Smooth muscle cell (in vitro differentiated cells): ENCODE measurements around the gene TICRR. TPM values are rescaled to one million over a fixed set of nuclear protein-coding genes. Genes with fewer than 3 reads are reported as not detected.

Source experiments
- DNase-seq: peaks from one replicate; lab custom pipeline; 2025; ENCODE audit not compliant: unreplicated experiment; lab: John Stamatoyannopoulos, UW
- H2AFZ ChIP-seq: fragments of 200-600 bp; sonication (generic); 2 replicates; pipeline ENCODE4 v1.6.0; 2016; ENCODE audit warnings: antibody characterized with exemption, low read depth, mild to moderate bottlenecking
- H3F3A ChIP-seq: fragments of 200-600 bp; sonication (generic); 2 replicates; pipeline ENCODE4 v1.6.0; 2017; ENCODE audit warnings: antibody characterized with exemption, low read depth
- H3K27ac ChIP-seq: fragments of 200-600 bp; sonication (generic); 2 replicates; pipeline ENCODE4 v1.5.1; 2016; ENCODE audit warnings: low read depth, mild to moderate bottlenecking
- H3K27me3 ChIP-seq: fragments of 200-600 bp; sonication (generic); 2 replicates; pipeline ENCODE4 v1.6.1; 2016; ENCODE audit warnings: low read depth, mild to moderate bottlenecking
- H3K36me3 ChIP-seq: fragments of 200-600 bp; sonication (generic); 2 replicates; pipeline ENCODE4 v1.5.1; 2016; ENCODE audit warnings: low read depth
- H3K4me1 ChIP-seq: fragments of 200-600 bp; sonication (generic); 2 replicates; pipeline ENCODE4 v1.5.1; 2016; ENCODE audit warnings: low read depth
- H3K4me2 ChIP-seq: fragments of 200-600 bp; sonication (generic); 2 replicates; pipeline ENCODE4 v1.6.0; 2016; ENCODE audit warnings: mild to moderate bottlenecking
- H3K4me3 ChIP-seq: fragments of 200-600 bp; sonication (generic); 2 replicates; pipeline ENCODE4 v1.5.1; 2016; ENCODE audit warnings: mild to moderate bottlenecking
- H3K79me2 ChIP-seq: fragments of 200-600 bp; sonication (generic); 2 replicates; pipeline ENCODE4 v1.6.0; 2016; ENCODE audit warnings: low read depth, mild to moderate bottlenecking
- H3K9ac ChIP-seq: fragments of 200-600 bp; sonication (generic); 2 replicates; pipeline ENCODE4 v1.6.0; 2016; ENCODE audit warnings: low read depth
- H3K9me3 ChIP-seq: fragments of 200-600 bp; sonication (generic); replicated peaks from 2 replicates; pipeline ENCODE4 v1.5.1; 2016; ENCODE audit warnings: low read depth
- H4K20me1 ChIP-seq: fragments of 200-600 bp; sonication (generic); 2 replicates; pipeline ENCODE4 v1.6.0; 2016; ENCODE audit warnings: low read depth
- CTCF ChIP-seq: fragments of 200-600 bp; sonication (generic); IDR thresholded peaks from 2 replicates; pipeline ENCODE4 v1.5.1; 2017; ENCODE audit warnings: borderline replicate concordance, mild to moderate bottlenecking, antibody characterized with exemption; ENCODE audit not compliant: insufficient read depth, poor library complexity, severe bottlenecking
- WGBS: methylation state at CpG from one replicate; pipeline ENCODE4 v1.1.7; 2016; ENCODE audit warnings: low lambda C conversion rate; 5-methylcytosine and 5-hydroxymethylcytosine counted together
- polyA plus RNA-seq: library from polyadenylated mRNA; unstranded; fragments of >200 nt; fragmentation: Nextera tagmentation; extraction: Ambion mirVana; gene quantifications from 2 replicates; pipeline ENCODE4 v1.2.1, GENCODE V29; 2016
- total RNA-seq: library from RNA; depleted of rRNA; stranded (reverse); fragments of >200 nt; gene quantifications from 2 replicates; pipeline ENCODE4 v1.2.3, GENCODE V29; 2014

TICRR gene
- total and polyA plus RNA-seq, 2 experiments from 2014 or later = 1.3 to 2.6 TPM

GRCh38 chr15:89625716-89626115, 50.4 kb downstream of the TICRR start:
- no peak for DNase-seq
- Histone ChIP-seq H4K20me1 (no peaks in the 10 kb centered on the region), H3K27me3 (no peaks in the 10 kb centered on the region), H2AFZ (no peak overlapping the region), H3K4me2 (no peak overlapping the region), H3F3A (no peaks in the 10 kb centered on the region), H3K9me3 (no peaks in the 10 kb centered on the region), H3K4me3 (no peak overlapping the region), H3K27ac (no peak overlapping the region), H3K36me3 (no peaks in the 10 kb centered on the region), H3K9ac (no peak overlapping the region), H3K4me1 (no peaks in the 10 kb centered on the region), H3K79me2 (no peaks in the 10 kb centered on the region)
- TF ChIP-seq CTCF = no peak
- WGBS = 98% methylated on average over 9 of the region's 9 CpGs

GRCh38 chr15:89627256-89627970, 52.1 kb downstream of the TICRR start:
- TF ChIP-seq CTCF = no peak
- Histone ChIP-seq H3K36me3 (no peaks in the 10 kb centered on the region), H3K9me3 (no peaks in the 10 kb centered on the region), H3K79me2 (no peaks in the 10 kb centered on the region), H3K27me3 (no peaks in the 10 kb centered on the region), H3K27ac (no peak overlapping the region), H3K4me1 (no peaks in the 10 kb centered on the region), H3K4me3 (no peak overlapping the region), H3K9ac (no peak overlapping the region), H2AFZ (no peak overlapping the region), H3F3A (no peaks in the 10 kb centered on the region), H3K4me2 (no peak overlapping the region), H4K20me1 (no peaks in the 10 kb centered on the region)
- WGBS = 96% methylated on average over 8 of the region's 8 CpGs
- DNase-seq = no peak

GRCh38 chr15:89628301-89628700, 53.0 kb downstream of the TICRR start:
- Histone ChIP-seq H3K4me2 (no peak overlapping the region), H3K9ac (no peak overlapping the region), H3K27ac (no peak overlapping the region), H4K20me1 (no peaks in the 10 kb centered on the region), H3F3A (no peaks in the 10 kb centered on the region), H2AFZ (no peak overlapping the region), H3K79me2 (no peaks in the 10 kb centered on the region), H3K9me3 (no peaks in the 10 kb centered on the region), H3K4me3 (no peak overlapping the region), H3K27me3 (no peaks in the 10 kb centered on the region), H3K36me3 (no peaks in the 10 kb centered on the region), H3K4me1 (no peaks in the 10 kb centered on the region)
- TF ChIP-seq CTCF = no peak
- DNase-seq = no peak
- over 99% methylated on average over 21 of the region's 21 CpGs for WGBS
